ENCODE measurements around the gene GAB2.

Gene GAB2

DNA sequence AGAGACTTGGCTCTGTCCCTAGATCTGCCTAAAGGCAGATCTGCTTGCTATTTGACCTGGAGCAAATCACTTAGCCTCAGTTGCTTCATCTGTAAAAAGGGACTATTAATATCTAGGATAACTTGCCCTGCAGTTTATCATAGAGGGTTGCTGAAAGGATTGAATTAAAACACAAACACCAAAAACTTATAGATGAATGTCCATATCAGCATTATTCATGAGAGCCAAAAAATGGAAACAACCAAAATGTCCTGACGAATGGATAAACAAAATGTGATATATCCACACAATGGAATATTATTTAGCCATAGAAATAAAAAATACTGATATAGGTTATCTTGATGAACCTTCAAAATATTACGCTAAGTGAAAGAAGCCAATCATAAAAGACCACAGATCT lies 161.7 kb downstream of the GAB2 start:
- in situ Hi-C loops (cut with MboI; ENCODE audit: low pct_unique_long_range_greater_than_20kb, low sequenced_read_pairs, unreplicated experiment), result no loop called here
- TF ChIP-seq, protein P1, sequence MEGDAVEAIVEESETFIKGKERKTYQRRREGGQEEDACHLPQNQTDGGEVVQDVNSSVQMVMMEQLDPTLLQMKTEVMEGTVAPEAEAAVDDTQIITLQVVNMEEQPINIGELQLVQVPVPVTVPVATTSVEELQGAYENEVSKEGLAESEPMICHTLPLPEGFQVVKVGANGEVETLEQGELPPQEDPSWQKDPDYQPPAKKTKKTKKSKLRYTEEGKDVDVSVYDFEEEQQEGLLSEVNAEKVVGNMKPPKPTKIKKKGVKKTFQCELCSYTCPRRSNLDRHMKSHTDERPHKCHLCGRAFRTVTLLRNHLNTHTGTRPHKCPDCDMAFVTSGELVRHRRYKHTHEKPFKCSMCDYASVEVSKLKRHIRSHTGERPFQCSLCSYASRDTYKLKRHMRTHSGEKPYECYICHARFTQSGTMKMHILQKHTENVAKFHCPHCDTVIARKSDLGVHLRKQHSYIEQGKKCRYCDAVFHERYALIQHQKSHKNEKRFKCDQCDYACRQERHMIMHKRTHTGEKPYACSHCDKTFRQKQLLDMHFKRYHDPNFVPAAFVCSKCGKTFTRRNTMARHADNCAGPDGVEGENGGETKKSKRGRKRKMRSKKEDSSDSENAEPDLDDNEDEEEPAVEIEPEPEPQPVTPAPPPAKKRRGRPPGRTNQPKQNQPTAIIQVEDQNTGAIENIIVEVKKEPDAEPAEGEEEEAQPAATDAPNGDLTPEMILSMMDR (IDR thresholded peaks at IDR 0.05; ENCODE audit: extremely low read depth, insufficient read depth, missing control alignments), result no peak
- no peak for DNase-seq (ENCODE audit: low spot score)

DNA sequence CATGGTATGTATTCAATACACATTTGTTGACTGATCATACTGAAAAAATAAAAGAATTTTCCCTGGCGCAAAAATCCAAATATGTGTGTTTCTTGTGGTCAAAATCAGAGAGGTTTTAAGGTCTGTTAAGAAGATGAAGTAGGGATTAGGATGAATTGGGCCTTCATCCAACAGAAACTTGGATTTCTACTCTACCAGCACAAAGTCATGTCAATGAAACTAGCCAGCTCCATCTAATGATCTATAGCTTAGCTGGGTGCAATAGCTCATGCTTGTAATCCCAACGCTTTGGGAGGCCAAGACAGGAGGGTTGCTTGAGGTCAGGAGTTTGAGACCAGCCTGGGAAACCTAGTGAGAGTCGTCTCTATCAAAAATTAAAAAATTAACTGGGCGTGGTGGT lies 163.4 kb downstream of the GAB2 start:
- in situ Hi-C loops (cut with MboI; ENCODE audit: low pct_unique_long_range_greater_than_20kb, low sequenced_read_pairs, unreplicated experiment), result no loop called here
- no peak for DNase-seq (ENCODE audit: low spot score)
- TF ChIP-seq, protein P1 (IDR thresholded peaks at IDR 0.05; ENCODE audit: extremely low read depth, insufficient read depth, missing control alignments), result no peak

DNA sequence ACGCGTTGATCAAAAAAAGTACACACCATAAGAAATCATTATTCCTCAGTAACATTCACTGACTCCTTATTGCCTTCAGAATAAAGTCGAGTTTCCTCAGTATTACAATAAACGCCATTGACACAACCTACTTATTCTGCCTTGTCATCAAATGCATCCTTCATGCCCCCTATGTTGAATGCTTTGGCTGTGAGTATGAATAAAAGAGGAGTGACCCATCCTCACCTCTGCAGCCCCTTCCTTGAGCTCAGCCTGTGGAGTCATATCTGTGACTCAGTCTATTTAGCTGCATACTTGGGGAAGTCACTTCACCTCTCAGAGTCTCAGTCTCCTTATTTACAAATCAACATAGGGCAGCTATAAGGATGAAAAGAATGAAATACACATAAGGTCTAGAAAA lies 163.8 kb downstream of the GAB2 start:
- in situ Hi-C loops (cut with MboI; ENCODE audit: low pct_unique_long_range_greater_than_20kb, low sequenced_read_pairs, unreplicated experiment), result no loop called here
- no peak for DNase-seq (ENCODE audit: low spot score)

DNA sequence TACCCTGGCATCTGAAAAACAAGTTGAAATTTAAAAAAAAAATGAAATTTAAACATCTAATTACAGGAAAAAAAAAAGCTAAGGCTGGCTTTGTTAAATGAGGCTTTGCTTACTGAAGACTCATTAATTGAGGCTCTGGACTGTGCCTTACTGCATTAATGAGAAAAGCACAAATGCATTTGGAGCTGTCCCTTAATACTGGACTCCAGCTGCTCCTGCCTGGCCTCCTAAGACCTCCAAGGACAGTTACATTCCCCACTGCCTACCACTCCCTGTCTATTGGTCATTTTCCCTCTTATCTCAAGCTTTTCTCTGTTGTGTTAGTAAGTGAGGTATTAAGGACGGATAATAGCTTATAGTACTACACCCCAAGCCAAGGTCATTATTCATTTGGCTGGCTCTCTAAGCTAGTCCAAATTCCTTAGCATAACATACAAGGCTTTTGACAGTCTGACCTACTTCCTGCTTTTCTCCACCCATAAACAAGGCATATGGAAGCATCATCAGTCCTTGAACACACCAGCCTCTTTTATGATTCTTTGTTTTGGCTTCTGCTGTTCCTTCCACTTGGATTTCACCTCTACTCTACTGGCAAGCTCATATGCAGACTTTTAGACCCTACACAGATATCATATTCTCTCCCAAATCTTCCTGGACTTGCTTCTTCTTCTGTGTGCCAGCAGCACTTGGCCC lies 166.4 kb downstream of the GAB2 start:
- no peak for DNase-seq (ENCODE audit: low spot score)
- in situ Hi-C loops (cut with MboI; ENCODE audit: low pct_unique_long_range_greater_than_20kb, low sequenced_read_pairs, unreplicated experiment), result no loop called here
- TF ChIP-seq, protein P1 (IDR thresholded peaks at IDR 0.05; ENCODE audit: extremely low read depth, insufficient read depth, missing control alignments), result no peak

More for the DNA sequence above, 163.8 kb downstream of the GAB2 start:
- TF ChIP-seq, protein P1 (IDR thresholded peaks at IDR 0.05; ENCODE audit: extremely low read depth, insufficient read depth, missing control alignments), result no peak

DNA sequence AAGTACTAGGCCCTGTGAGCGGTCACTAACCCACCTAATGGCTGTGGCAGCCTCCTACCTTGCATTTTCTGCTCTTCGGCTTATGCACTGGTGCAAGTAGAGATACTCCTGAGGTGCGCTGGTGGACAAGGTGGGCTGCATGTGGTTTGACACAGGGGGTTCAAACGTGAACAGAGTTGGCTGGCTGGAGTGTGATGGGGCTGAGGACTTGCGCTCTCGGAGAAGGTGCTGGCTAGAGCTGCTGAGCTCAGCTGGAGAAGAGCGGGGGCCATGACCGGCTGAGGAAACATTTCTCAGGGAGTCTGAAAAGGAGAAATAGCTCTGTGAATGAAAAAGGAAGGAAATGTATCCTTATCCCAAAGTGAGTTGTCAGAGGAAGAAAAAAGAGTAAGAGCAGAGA lies 167.5 kb downstream of the GAB2 start:
- TF ChIP-seq, protein P1 (IDR thresholded peaks at IDR 0.05; ENCODE audit: extremely low read depth, insufficient read depth, missing control alignments), result no peak
- no peak for DNase-seq (ENCODE audit: low spot score)
- in situ Hi-C loops (cut with MboI; ENCODE audit: low pct_unique_long_range_greater_than_20kb, low sequenced_read_pairs, unreplicated experiment), result no loop called here

GRCh38 chr11:78248903-78249302 lies 168.7 kb downstream of the GAB2 start:
- TF ChIP-seq, protein P1 (IDR thresholded peaks at IDR 0.05; ENCODE audit: extremely low read depth, insufficient read depth, missing control alignments), result no peak
- in situ Hi-C loops (cut with MboI; ENCODE audit: low pct_unique_long_range_greater_than_20kb, low sequenced_read_pairs, unreplicated experiment), result no loop called here
- DNase-seq (ENCODE audit: low spot score), result no peak

Data from GM13977 (cell line).